Measurements from ENCODE around the gene CELF2. TPM values are rescaled to one million over a fixed set of nuclear protein-coding genes. Genes with fewer than 3 reads are reported as not detected.
"Not testable (repeated sequence)": the region's sequence is repeated elsewhere in the genome, so short reads cannot be mapped to it uniquely, and the experiment has no call there.

The CELF2 gene
- total RNA-seq, 3 donors from 2014 or later, result 40.0 to 178 (median 45.6) TPM

GRCh38 chr10:11125004-11125403 is 107.3 kb downstream of the CELF2 start:
- Histone ChIP-seq H3K27me3 (no peaks in the 10 kb centered on the region), H3K27ac (no peak overlapping the region), H3K4me3 (no peak overlapping the region), H3K9me3 (no peaks in the 10 kb centered on the region), H3K4me1 (no peaks in the 10 kb centered on the region), H3K36me3 (no peaks in the 10 kb centered on the region)
- intact Hi-C loops (cut with DNase I; ENCODE audit: low total_unique reads), result no loop called here
- no peak for DNase-seq (ENCODE audit: low spot score in 2 of 2)
- no peak for TF ChIP-seq CTCF (IDR thresholded peaks at IDR 0.05)
- no peak for TF ChIP-seq POLR2A (IDR thresholded peaks at IDR 0.05)
- no peak for TF ChIP-seq POLR2AphosphoS5 (IDR thresholded peaks at IDR 0.05)

- intact Hi-C loops (cut with DNase I; ENCODE audit: low total_unique reads); H3K27ac ChIP-seq; H3K9me3 ChIP-seq; H3K27me3 ChIP-seq; H3K36me3 ChIP-seq; H3K4me3 ChIP-seq; H3K4me1 ChIP-seq; DNase-seq (ENCODE audit: low spot score in 2 of 2): not testable (repeated sequence)
Measured at GRCh38 chr10:11127017-11127416, 109.3 kb downstream of the CELF2 start.

- H3K4me3 ChIP-seq, result no peak overlapping the region
- intact Hi-C loops (cut with DNase I; ENCODE audit: low total_unique reads), result no loop called here
- no peaks in the 10 kb centered on the region for H3K9me3 ChIP-seq
- TF ChIP-seq POLR2AphosphoS5 (IDR thresholded peaks at IDR 0.05) (no peak), POLR2A (IDR thresholded peaks at IDR 0.05) (no peak), CTCF (IDR thresholded peaks at IDR 0.05) (no peak)
- no peaks in the 10 kb centered on the region for H3K36me3 ChIP-seq
- H3K27me3 ChIP-seq, result no peaks in the 10 kb centered on the region
- H3K4me1 ChIP-seq, result no peaks in the 10 kb centered on the region
- DNase-seq (ENCODE audit: low spot score in 2 of 2), result no peak
- H3K27ac ChIP-seq, result no peak overlapping the region
Measured at GRCh38 chr10:11131112-11131639, 113.5 kb downstream of the CELF2 start.

- Histone ChIP-seq H3K27ac (no peak overlapping the region), H3K36me3 (no peaks in the 10 kb centered on the region), H3K4me1 (no peaks in the 10 kb centered on the region), H3K9me3 (no peaks in the 10 kb centered on the region), H3K27me3 (no peaks in the 10 kb centered on the region), H3K4me3 (no peak overlapping the region)
- no peak for TF ChIP-seq POLR2A (IDR thresholded peaks at IDR 0.05)
- no peak for TF ChIP-seq CTCF (IDR thresholded peaks at IDR 0.05)
- TF ChIP-seq POLR2AphosphoS5 (IDR thresholded peaks at IDR 0.05), result no peak
- intact Hi-C loops (cut with DNase I; ENCODE audit: low total_unique reads), result no loop called here
- DNase-seq (ENCODE audit: low spot score in 2 of 2), result no peak
Measured at GRCh38 chr10:11134411-11134810, 116.7 kb downstream of the CELF2 start.

- Histone ChIP-seq H3K4me1 (no peaks in the 10 kb centered on the region), H3K36me3 (no peaks in the 10 kb centered on the region), H3K27me3 (no peaks in the 10 kb centered on the region), H3K27ac (no peak overlapping the region), H3K9me3 (no peaks in the 10 kb centered on the region), H3K4me3 (no peak overlapping the region)
- intact Hi-C loops (cut with DNase I; ENCODE audit: low total_unique reads), result no loop called here
- no peak for TF ChIP-seq POLR2AphosphoS5 (IDR thresholded peaks at IDR 0.05)
- TF ChIP-seq CTCF (IDR thresholded peaks at IDR 0.05), result no peak
- TF ChIP-seq POLR2A (IDR thresholded peaks at IDR 0.05), result no peak
- no peak for DNase-seq (ENCODE audit: low spot score in 2 of 2)
Measured at GRCh38 chr10:11135709-11136108, 118.0 kb downstream of the CELF2 start.
